ENCODE data around the gene MGMT.

The MGMT gene

GRCh38 chr10:129811208-129811607 lies 344.2 kb downstream of the MGMT start:
- DNase-seq (ENCODE audit: low read depth, low spot score): no peak
- no peak for TF ChIP-seq CTCF (IDR thresholded peaks at IDR 0.05; ENCODE audit: low read depth, low read length)
- no peak overlapping the region for H3K4me3 ChIP-seq (ENCODE audit: low read depth, low read length)
- in situ Hi-C loops (cut with HindIII; ENCODE audit: low sequenced_read_pairs): no loop called here

- TF ChIP-seq CTCF (IDR thresholded peaks at IDR 0.05; ENCODE audit: low read depth, low read length): no peak
- in situ Hi-C loops (cut with HindIII; ENCODE audit: low sequenced_read_pairs): no loop called here
- DNase-seq (ENCODE audit: low read depth, low spot score): no peak
- no peak overlapping the region for H3K4me3 ChIP-seq (ENCODE audit: low read depth, low read length)
Measured at GRCh38 chr10:129812398-129812797, 345.4 kb downstream of the MGMT start.

- no peak overlapping the region for H3K4me3 ChIP-seq (ENCODE audit: low read depth, low read length)
- in situ Hi-C loops (cut with HindIII; ENCODE audit: low sequenced_read_pairs): no loop called here
- DNase-seq (ENCODE audit: low read depth, low spot score): no peak
- TF ChIP-seq CTCF (IDR thresholded peaks at IDR 0.05; ENCODE audit: low read depth, low read length): no peak
Measured at GRCh38 chr10:129814681-129815646, 347.9 kb downstream of the MGMT start.

- in situ Hi-C loops (cut with HindIII; ENCODE audit: low sequenced_read_pairs): no loop called here
- TF ChIP-seq CTCF (IDR thresholded peaks at IDR 0.05; ENCODE audit: low read depth, low read length): no peak
- no peak for DNase-seq (ENCODE audit: low read depth, low spot score)
- no peak overlapping the region for H3K4me3 ChIP-seq (ENCODE audit: low read depth, low read length)
Measured at GRCh38 chr10:129815898-129816655, 349.0 kb downstream of the MGMT start.

- TF ChIP-seq CTCF (IDR thresholded peaks at IDR 0.05; ENCODE audit: low read depth, low read length): no peak
- in situ Hi-C loops (cut with HindIII; ENCODE audit: low sequenced_read_pairs): no loop called here
- no peak for DNase-seq (ENCODE audit: low read depth, low spot score)
- no peak overlapping the region for H3K4me3 ChIP-seq (ENCODE audit: low read depth, low read length)
Measured at GRCh38 chr10:129816656-129817045, 349.6 kb downstream of the MGMT start.

Measured in astrocyte of the spinal cord (primary cell).